Activated T-helper 17 cell treated with anti-CD3 and anti-CD28 coated beads, Interleukin-2, amount 50 U/mL, for 72 hours (primary cell): Measurements from ENCODE around the gene SLPI. TPM values are rescaled to one million over a fixed set of nuclear protein-coding genes. Genes with fewer than 3 reads are reported as not detected.

Experiments
- ATAC-seq: fragments of 150-1000 bp; cut with Tn5 transposase; replicated peaks from 2 replicates; pipeline ENCODE4 v1.10.0; 2021; ENCODE audit warnings: mild to moderate bottlenecking, moderate library complexity
- H3K27ac Mint-ChIP-seq: one replicate; pipeline ENCODE4 v1.8.0; 2022; ENCODE audit warnings: mixed read lengths
- H3K27me3 Mint-ChIP-seq: one replicate; pipeline ENCODE4 v1.8.0; 2022; ENCODE audit warnings: mixed read lengths
- H3K36me3 Mint-ChIP-seq: one replicate; pipeline ENCODE4 v1.8.0; 2022; ENCODE audit warnings: low read depth, mild to moderate bottlenecking, mixed read lengths
- H3K4me1 Mint-ChIP-seq: one replicate; pipeline ENCODE4 v1.8.0; 2022; ENCODE audit warnings: mixed read lengths
- H3K4me3 Mint-ChIP-seq: one replicate; pipeline ENCODE4 v1.8.0; 2022; ENCODE audit warnings: mild to moderate bottlenecking, mixed read lengths
- H3K9me3 Mint-ChIP-seq: one replicate; pipeline ENCODE4 v1.8.0; 2022; ENCODE audit warnings: mixed read lengths
- total RNA-seq, 2 donors: library from RNA; stranded (reverse); gene quantifications; one replicate each; pipeline ENCODE4 v1.2.3, GENCODE V29; 2022

SLPI gene
- total RNA-seq, 2 donors from 2014 or later, result not detected

DNA sequence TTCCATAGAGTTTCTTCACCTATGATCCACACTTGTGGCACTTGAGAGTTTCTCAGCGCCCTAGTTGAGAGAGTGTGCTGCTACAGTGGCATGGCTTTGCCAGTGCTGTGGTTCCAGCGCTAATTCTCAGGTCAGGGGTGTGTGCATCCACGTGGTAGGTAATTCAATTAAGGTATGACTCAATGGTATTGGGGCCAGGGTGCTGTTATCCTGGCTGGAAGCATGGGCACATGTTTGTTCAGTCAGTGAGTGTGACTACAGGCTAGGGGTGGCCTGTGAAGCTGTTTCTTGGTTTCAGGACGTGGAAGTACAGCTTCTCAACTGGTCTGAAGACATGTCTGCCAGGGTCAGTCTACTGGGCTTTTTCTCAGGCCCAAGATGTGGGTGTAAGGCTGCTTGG, 36.2 kb downstream of the SLPI start:
- Mint-ChIP-seq H3K27ac (no peak overlapping the region), H3K27me3 (peaks cover 44% of the 10 kb centered on the region), H3K9me3 (no peaks in the 10 kb centered on the region), H3K4me1 (no peaks in the 10 kb centered on the region), H3K4me3 (no peak overlapping the region), H3K36me3 (no peaks in the 10 kb centered on the region)
- no peak for ATAC-seq

DNA sequence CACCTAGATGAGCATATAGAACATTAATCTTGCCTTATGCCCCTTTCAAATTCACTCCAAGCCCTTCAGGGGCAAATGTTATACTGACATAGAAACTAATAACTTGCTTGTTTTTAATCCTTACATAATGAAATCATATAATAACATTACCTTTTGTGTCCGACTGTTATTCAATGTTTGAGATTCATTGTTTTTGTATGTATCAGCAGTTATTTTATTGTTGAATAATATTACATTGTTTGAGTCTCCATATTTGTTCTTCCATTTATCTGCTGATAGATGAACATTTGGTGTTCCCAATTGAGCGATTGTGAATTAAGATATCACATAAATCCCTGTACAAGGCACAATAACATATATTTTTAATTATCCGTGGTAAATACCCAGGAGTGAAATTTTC, 41.5 kb downstream of the SLPI start:
- H3K9me3 Mint-ChIP-seq, result no peaks in the 10 kb centered on the region
- no peak for ATAC-seq
- no peaks in the 10 kb centered on the region for H3K4me1 Mint-ChIP-seq
- H3K27ac Mint-ChIP-seq, result no peak overlapping the region
- peaks cover 29% of the 10 kb centered on the region for H3K27me3 Mint-ChIP-seq
- H3K36me3 Mint-ChIP-seq, result no peaks in the 10 kb centered on the region
- no peak overlapping the region for H3K4me3 Mint-ChIP-seq

- H3K9me3 Mint-ChIP-seq, result no peaks in the 10 kb centered on the region
- no peaks in the 10 kb centered on the region for H3K4me1 Mint-ChIP-seq
- H3K36me3 Mint-ChIP-seq, result no peaks in the 10 kb centered on the region
- no peak overlapping the region for H3K4me3 Mint-ChIP-seq
- no peak overlapping the region for H3K27ac Mint-ChIP-seq
- no peak for ATAC-seq
- H3K27me3 Mint-ChIP-seq, result peaks cover 30% of the 10 kb centered on the region
Measured at GRCh38 chr20:45211569-45212474, 42.5 kb downstream of the SLPI start.

DNA sequence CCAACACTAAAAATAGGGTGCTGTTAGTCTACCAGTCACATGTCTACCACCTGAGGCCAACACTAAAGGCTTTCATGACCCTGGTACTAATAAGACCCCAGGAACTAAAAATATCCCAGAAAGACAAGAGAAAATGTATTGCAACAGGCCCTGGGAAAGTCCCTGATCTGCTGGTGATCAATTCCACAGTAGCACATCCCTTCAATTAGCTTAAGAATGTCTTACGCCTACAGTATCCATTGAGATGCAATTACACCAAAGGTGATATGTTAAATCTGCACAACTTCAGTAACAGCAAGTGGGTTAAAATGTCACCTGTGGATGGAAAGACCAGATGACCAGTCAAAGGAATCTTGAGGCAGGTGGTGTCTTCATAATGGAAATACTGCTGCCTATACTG, 44.4 kb downstream of the SLPI start:
- Mint-ChIP-seq H3K4me3 (no peak overlapping the region), H3K4me1 (no peaks in the 10 kb centered on the region), H3K36me3 (no peaks in the 10 kb centered on the region), H3K27me3 (peaks cover 39% of the 10 kb centered on the region), H3K27ac (no peak overlapping the region), H3K9me3 (no peaks in the 10 kb centered on the region)
- ATAC-seq, result no peak

DNA sequence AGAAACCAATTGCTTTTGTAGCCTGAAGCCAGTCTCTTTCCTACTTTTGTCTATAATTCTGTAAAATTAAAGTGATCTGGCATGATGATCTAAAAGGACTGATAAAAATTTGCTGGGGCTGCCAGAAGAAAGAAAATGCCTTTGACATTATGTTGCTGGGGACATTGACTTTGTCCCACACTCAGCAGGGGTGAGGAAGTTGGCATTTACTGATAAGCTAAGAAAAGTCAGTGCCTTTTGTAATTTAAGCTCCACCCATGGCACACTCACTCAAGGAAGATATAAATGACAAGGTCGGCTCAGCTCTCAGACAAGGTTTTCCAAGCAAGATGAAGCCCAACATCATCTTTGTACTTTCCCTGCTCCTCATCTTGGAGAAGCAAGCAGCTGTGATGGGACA, 47.6 kb downstream of the SLPI start, which contains the start of gene SEMG1:
Gene SEMG1, plus strand, starts transcription at position 309 of the 400 bp plus-strand sequence. Its CDS starts 21 bp downstream, at position 330.
- peaks cover 41% of the 10 kb centered on the region for H3K27me3 Mint-ChIP-seq
- no peak within 1 kb of the TSS for H3K4me3 Mint-ChIP-seq
- no peak within 1 kb of the TSS for H3K27ac Mint-ChIP-seq
- H3K9me3 Mint-ChIP-seq, result peaks cover 3% of the 10 kb centered on the region
- no peak for ATAC-seq
- H3K4me1 Mint-ChIP-seq, result no peaks in the 10 kb centered on the region
- H3K36me3 Mint-ChIP-seq, result no peaks in the 10 kb centered on the region

Other genes starting within 250 kb of the SLPI start
- gene KCNS1, start 153.4 kb downstream of the SLPI start, total RNA-seq, result under 1 TPM; 0.15 to 0.24 TPM
- gene WFDC5, start 139.4 kb downstream of the SLPI start, total RNA-seq, result 1 to 10 TPM in 1 of 2 donors, not detected in 1; 5.4 TPM
- not detected for gene WFDC12, start 130.1 kb downstream of the SLPI start, total RNA-seq
- gene PI3, start 79.7 kb downstream of the SLPI start, total RNA-seq, result not detected
- gene SEMG1, start 47.5 kb downstream of the SLPI start, total RNA-seq, result not detected
- gene SEMG2, start 33.2 kb downstream of the SLPI start, total RNA-seq, result not detected
- not detected for gene RBPJL, start 52.3 kb upstream of the SLPI start, total RNA-seq
- under 1 TPM; 0.11 to 0.66 TPM for gene MATN4, start 53.7 kb upstream of the SLPI start, total RNA-seq
- gene SDC4, start 93.9 kb upstream of the SLPI start, total RNA-seq, result 10 to 100 TPM; 21.6 to 62.6 TPM
- 10 to 100 TPM; 29.9 to 32.9 TPM for gene SYS1, start 108.6 kb upstream of the SLPI start, total RNA-seq
- gene TP53TG5, start 123.8 kb upstream of the SLPI start, total RNA-seq, result under 1 TPM; 0.11 to 0.50 TPM
- 10 to 100 TPM in 1 of 2 donors, 1 to 10 TPM in 1; 4.6 to 12.5 TPM for gene DBNDD2, start 153.7 kb upstream of the SLPI start, total RNA-seq
- gene PIGT, start 161.6 kb upstream of the SLPI start, total RNA-seq, result 10 to 100 TPM; 34.4 to 67.9 TPM
- gene WFDC2, start 215.2 kb upstream of the SLPI start, total RNA-seq, result 1 to 10 TPM in 1 of 2 donors, not detected in 1; 3.5 TPM